GM13976 (cell line): Measurements from ENCODE around the gene FUZ.
"Not testable (repeated sequence)": the region's sequence is repeated elsewhere in the genome, so short reads cannot be mapped to it uniquely, and the experiment has no call there.

Experiments
- DNase-seq: peaks from one replicate; pipeline ENCODE4 v3.0.0; 2012; ENCODE audit warnings: low spot score
- CTCF ChIP-seq: IDR thresholded peaks from 2 replicates; pipeline ENCODE4 v1.5.1; 2012; ENCODE audit warnings: borderline replicate concordance, mild to moderate bottlenecking; ENCODE audit not compliant: insufficient read depth; ENCODE audit errors: extremely low read depth, missing control alignments, control extremely low read depth
- in situ Hi-C: fragments of 300-500 bp; cut with MboI; formaldehyde crosslinking; loops from one replicate; pipeline ENCODE4 v1.12.0; 2022; ENCODE audit warnings: low sequenced_read_pairs, mixed read lengths, inconsistent platforms; ENCODE audit not compliant: unreplicated experiment

The FUZ gene

DNA sequence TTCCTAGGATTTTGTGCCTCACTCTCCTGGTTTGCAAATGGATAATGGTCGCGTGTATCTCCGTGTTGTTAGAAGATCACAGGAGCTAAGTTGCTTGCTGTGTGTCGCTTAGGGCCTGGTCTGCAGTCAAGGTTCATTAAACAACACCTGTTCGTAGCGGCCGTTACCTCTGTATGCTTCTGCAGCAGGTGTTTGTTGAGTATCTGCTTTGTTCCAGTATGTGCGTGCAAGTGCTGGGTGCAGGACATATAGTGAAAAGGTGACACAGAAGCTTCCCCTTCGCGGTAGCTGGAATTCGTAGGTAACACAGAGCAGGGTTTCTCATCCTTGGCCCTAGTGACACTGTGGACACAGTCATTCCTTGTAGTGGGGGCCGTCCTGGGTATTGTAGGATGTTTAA, 10.4 kb upstream of the FUZ start:
- TF ChIP-seq CTCF: no peak
- in situ Hi-C loops: no loop called here
- no peak for DNase-seq

DNA sequence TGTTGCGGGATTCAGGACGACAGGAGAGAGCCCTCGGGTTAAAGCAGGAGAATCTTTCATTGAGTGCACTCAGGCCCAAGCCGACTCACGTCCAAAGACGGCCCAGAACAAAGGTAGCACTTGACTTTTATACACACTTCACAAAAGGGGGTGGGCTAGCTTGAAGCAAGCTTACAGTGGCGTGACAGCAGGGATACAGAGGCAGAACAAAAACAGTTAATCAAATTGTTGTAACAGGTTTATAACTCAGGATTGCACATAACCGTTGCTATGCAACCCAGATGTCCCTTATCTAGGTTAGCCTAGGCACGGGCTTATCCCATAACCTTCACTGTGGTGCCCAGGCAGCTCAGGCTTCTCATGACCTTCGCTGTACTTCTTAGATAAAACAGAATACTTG, 7.0 kb upstream of the FUZ start:
- DNase-seq: no peak
- in situ Hi-C loops: no loop called here

DNA sequence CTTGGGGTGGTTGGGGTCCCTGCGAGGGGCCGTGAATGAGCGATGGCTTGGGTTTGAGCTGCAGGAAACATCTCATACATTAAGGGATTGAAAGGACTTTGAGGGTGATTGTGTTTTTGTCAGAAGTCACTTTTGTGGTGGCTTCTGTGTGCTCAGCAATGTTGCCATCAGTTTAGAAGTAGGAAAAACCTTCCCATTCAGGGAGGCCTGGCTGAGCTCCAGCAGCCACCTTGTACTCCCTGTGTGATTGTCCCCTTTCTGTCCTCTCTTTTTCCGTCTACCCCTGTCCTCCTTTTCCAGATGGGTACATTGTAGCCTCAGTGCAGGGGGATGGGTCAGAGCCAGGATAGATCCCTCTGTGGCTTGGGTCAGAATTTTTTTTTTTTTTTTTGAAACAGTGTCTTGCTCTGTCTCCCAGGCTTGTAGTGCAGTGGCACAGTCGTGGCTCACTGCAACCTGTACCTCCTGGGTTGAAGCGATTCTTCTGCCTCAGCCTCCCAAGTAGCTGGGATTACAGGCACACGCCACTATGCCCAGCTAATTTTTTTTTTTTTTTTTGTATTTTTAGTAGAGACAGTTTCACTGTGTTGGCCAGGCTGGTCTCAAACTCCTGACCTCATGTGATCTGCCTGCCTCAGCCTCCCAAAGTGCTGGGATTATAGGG, 6.5 kb upstream of the FUZ start:
- DNase-seq, in situ Hi-C loops: not testable (repeated sequence)

More for the DNA sequence above, 7.0 kb upstream of the FUZ start:
- TF ChIP-seq CTCF: no peak

GRCh38 chr19:49818649-49819370, 5.7 kb upstream of the FUZ start:
- DNase-seq: no peak
- in situ Hi-C loops: no loop called here
- no peak for TF ChIP-seq CTCF

- in situ Hi-C loops: no loop called here
- DNase-seq: peak; percentile 93
- no peak for TF ChIP-seq CTCF
Measured at GRCh38 chr19:49817964-49818648, 5.0 kb upstream of the FUZ start, which contains the start of gene MED25. TSS of gene MED25 (plus strand) at chr19:49818289. CDS start at chr19:49818342, 53 bp downstream.

- DNase-seq: no peak
- TF ChIP-seq CTCF: no peak
- in situ Hi-C loops: no loop called here
Measured at GRCh38 chr19:49816590-49816989, 3.5 kb upstream of the FUZ start.

GRCh38 chr19:49814010-49814409, 918 bp upstream of the FUZ start:
- no peak for TF ChIP-seq CTCF
- in situ Hi-C loops: no loop called here
- no peak for DNase-seq
